Measurements from ENCODE around the gene NPPA.

The NPPA gene

GRCh38 chr1:11858968-11859871 lies 11.6 kb upstream of the NPPA start:
- no peaks in the 10 kb centered on the region for H3K4me1 Mint-ChIP-seq
- no peaks in the 10 kb centered on the region for H3K9me3 Mint-ChIP-seq
- no peak overlapping the region for H3K27ac Mint-ChIP-seq
- DNase-seq (ENCODE audit: low spot score in 2 of 2) (peak; percentile 45 to 84), ATAC-seq (peak; percentile 70)
- no peak overlapping the region for H3K4me3 Mint-ChIP-seq
- no peaks in the 10 kb centered on the region for H3K36me3 Mint-ChIP-seq

- Mint-ChIP-seq H3K4me3 (no peak within 1 kb of the TSS), H3K27ac (no peak within 1 kb of the TSS), H3K36me3 (no peaks in the 10 kb centered on the region), H3K9me3 (no peaks in the 10 kb centered on the region), H3K4me1 (no peaks in the 10 kb centered on the region)
- no peak for ATAC-seq
- no peak for DNase-seq (ENCODE audit: low spot score in 2 of 2)
Observed at GRCh38 chr1:11858613-11858967, 11.0 kb upstream of the NPPA start, which contains the start of gene NPPB. NPPB (minus strand) TSS chr1:11858945; CDS start chr1:11858833, 112 bp downstream.

- ATAC-seq = no peak
- no peaks in the 10 kb centered on the region for H3K4me1 Mint-ChIP-seq
- H3K4me3 Mint-ChIP-seq = no peak overlapping the region
- no peak for DNase-seq (ENCODE audit: low spot score in 2 of 2)
- H3K36me3 Mint-ChIP-seq = no peaks in the 10 kb centered on the region
- no peak overlapping the region for H3K27ac Mint-ChIP-seq
- no peaks in the 10 kb centered on the region for H3K9me3 Mint-ChIP-seq
Observed at GRCh38 chr1:11858158-11858557, 10.6 kb upstream of the NPPA start.

- Mint-ChIP-seq H3K36me3 (no peaks in the 10 kb centered on the region), H3K4me1 (no peaks in the 10 kb centered on the region), H3K4me3 (no peak overlapping the region), H3K27ac (no peak overlapping the region), H3K9me3 (no peaks in the 10 kb centered on the region)
- DNase-seq (ENCODE audit: low spot score in 2 of 2) = no peak
- no peak for ATAC-seq
Observed at GRCh38 chr1:11857164-11857851, 9.7 kb upstream of the NPPA start.

GRCh38 chr1:11856698-11857097 lies 9.1 kb upstream of the NPPA start:
- Mint-ChIP-seq H3K4me3 (no peak overlapping the region), H3K9me3 (no peaks in the 10 kb centered on the region), H3K4me1 (no peaks in the 10 kb centered on the region), H3K36me3 (no peaks in the 10 kb centered on the region), H3K27ac (no peak overlapping the region)
- DNase-seq (ENCODE audit: low spot score in 2 of 2) (no peak), ATAC-seq (no peak)

- Mint-ChIP-seq H3K27ac (no peak overlapping the region), H3K4me3 (no peak overlapping the region), H3K9me3 (no peaks in the 10 kb centered on the region), H3K36me3 (no peaks in the 10 kb centered on the region), H3K4me1 (peaks cover 6% of the 10 kb centered on the region)
- ATAC-seq (peak; percentile 73), DNase-seq (ENCODE audit: low spot score in 2 of 2) (no peak)
Observed at GRCh38 chr1:11855430-11855829, 7.8 kb upstream of the NPPA start.

- no peaks in the 10 kb centered on the region for H3K36me3 Mint-ChIP-seq
- no peaks in the 10 kb centered on the region for H3K9me3 Mint-ChIP-seq
- H3K27ac Mint-ChIP-seq = no peak overlapping the region
- DNase-seq (ENCODE audit: low spot score in 2 of 2) = no peak
- ATAC-seq = no peak
- no peak overlapping the region for H3K4me3 Mint-ChIP-seq
- peaks cover 6% of the 10 kb centered on the region for H3K4me1 Mint-ChIP-seq
Observed at GRCh38 chr1:11854519-11854918, 6.9 kb upstream of the NPPA start.

GRCh38 chr1:11851180-11851579 lies 3.6 kb upstream of the NPPA start:
- Mint-ChIP-seq H3K9me3 (no peaks in the 10 kb centered on the region), H3K27ac (no peak overlapping the region), H3K4me3 (no peak overlapping the region), H3K4me1 (peaks cover 6% of the 10 kb centered on the region), H3K36me3 (no peaks in the 10 kb centered on the region)
- ATAC-seq = no peak
- no peak for DNase-seq (ENCODE audit: low spot score in 2 of 2)

- H3K36me3 Mint-ChIP-seq = no peaks in the 10 kb centered on the region
- no peak overlapping the region for H3K4me3 Mint-ChIP-seq
- H3K9me3 Mint-ChIP-seq = no peaks in the 10 kb centered on the region
- H3K4me1 Mint-ChIP-seq = peaks cover 6% of the 10 kb centered on the region
- DNase-seq (ENCODE audit: low spot score in 2 of 2) = no peak
- no peak overlapping the region for H3K27ac Mint-ChIP-seq
- no peak for ATAC-seq
Observed at GRCh38 chr1:11850156-11850555, 2.6 kb upstream of the NPPA start.

GRCh38 chr1:11848373-11848700 lies 754 bp upstream of the NPPA start:
- DNase-seq (ENCODE audit: low spot score in 2 of 2) (no peak), ATAC-seq (no peak)
- no peaks in the 10 kb centered on the region for H3K9me3 Mint-ChIP-seq
- H3K36me3 Mint-ChIP-seq = peaks cover 10% of the 10 kb centered on the region
- H3K4me1 Mint-ChIP-seq = peaks cover 6% of the 10 kb centered on the region
- no peak overlapping the region for H3K27ac Mint-ChIP-seq
- no peak overlapping the region for H3K4me3 Mint-ChIP-seq

- Mint-ChIP-seq H3K9me3 (no peaks in the 10 kb centered on the region), H3K4me1 (no peaks in the 10 kb centered on the region), H3K36me3 (peaks cover 34% of the 10 kb centered on the region), H3K27ac (no peak overlapping the region), H3K4me3 (no peak overlapping the region)
- ATAC-seq (no peak), DNase-seq (ENCODE audit: low spot score in 2 of 2) (no peak)
Observed at GRCh38 chr1:11845641-11846335, 1.8 kb downstream of the NPPA start.

GRCh38 chr1:11842154-11843041 lies 5.2 kb downstream of the NPPA start:
- no peak for ATAC-seq

GRCh38 chr1:11841245-11842153 lies 6.1 kb downstream of the NPPA start:
- peaks cover 72% of the 10 kb centered on the region for H3K36me3 Mint-ChIP-seq
- DNase-seq (ENCODE audit: low spot score in 2 of 2) (no peak), ATAC-seq (no peak)
- no peaks in the 10 kb centered on the region for H3K9me3 Mint-ChIP-seq
- H3K4me3 Mint-ChIP-seq = no peak overlapping the region
- no peak overlapping the region for H3K27ac Mint-ChIP-seq
- peaks cover 6% of the 10 kb centered on the region for H3K4me1 Mint-ChIP-seq

More at GRCh38 chr1:11842154-11843041, 5.2 kb downstream of the NPPA start:
- no peaks in the 10 kb centered on the region for H3K9me3 Mint-ChIP-seq
- H3K27ac Mint-ChIP-seq = no peak overlapping the region
- H3K36me3 Mint-ChIP-seq = peaks cover 63% of the 10 kb centered on the region
- peaks cover 6% of the 10 kb centered on the region for H3K4me1 Mint-ChIP-seq
- H3K4me3 Mint-ChIP-seq = no peak overlapping the region
- DNase-seq (ENCODE audit: low spot score in 2 of 2) = no peak

Measured in stimulated activated effector memory CD8-positive, alpha-beta T cell treated with anti-CD3 and anti-CD28 coated beads, Interleukin-12 subunit alpha, Interleukin-12 subunit beta, amount 100 ng/mL, for 72 hours (primary cell).